Inflammatory macrophage (primary cell): ENCODE results near the gene GNB1L.
"Not testable (repeated sequence)": the region's sequence is repeated elsewhere in the genome, so short reads cannot be mapped to it uniquely, and the experiment has no call there.

Source experiments
- DNase-seq, 2 donors: peaks; one replicate each; pipeline ENCODE4 v3.0.0-alpha.2; 2020 to 2022

GNB1L gene

DNA sequence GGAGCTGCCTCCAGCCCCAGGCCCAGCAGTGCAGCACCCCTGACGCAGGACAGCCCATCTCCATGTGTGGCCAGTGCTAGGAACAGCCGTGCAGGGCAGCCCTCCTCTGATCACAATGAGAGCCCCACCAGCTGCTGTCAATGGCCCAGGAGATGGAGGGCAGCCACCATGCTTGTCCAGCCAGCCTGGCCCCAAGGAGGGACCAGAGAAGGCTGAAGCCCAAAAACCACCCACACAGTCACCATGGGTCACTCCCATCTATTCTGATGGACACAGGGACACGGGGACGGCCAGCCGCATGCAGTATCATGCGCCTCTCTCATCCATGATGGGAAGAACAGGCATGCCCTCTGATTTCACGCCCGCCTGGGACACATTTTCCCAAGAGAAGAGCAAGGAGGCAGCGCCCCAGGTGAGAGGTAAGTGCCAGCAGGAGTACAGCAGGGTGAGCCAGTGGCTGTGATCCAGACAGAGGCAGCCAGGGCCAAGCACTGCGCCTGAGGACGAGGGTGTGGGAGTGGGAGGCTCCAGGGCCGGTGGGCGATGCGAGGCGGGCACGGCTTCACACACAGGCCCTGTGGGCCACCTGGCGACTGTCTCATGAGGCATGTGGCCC lies 33.6 kb upstream of the GNB1L start:
- no peak for DNase-seq

DNA sequence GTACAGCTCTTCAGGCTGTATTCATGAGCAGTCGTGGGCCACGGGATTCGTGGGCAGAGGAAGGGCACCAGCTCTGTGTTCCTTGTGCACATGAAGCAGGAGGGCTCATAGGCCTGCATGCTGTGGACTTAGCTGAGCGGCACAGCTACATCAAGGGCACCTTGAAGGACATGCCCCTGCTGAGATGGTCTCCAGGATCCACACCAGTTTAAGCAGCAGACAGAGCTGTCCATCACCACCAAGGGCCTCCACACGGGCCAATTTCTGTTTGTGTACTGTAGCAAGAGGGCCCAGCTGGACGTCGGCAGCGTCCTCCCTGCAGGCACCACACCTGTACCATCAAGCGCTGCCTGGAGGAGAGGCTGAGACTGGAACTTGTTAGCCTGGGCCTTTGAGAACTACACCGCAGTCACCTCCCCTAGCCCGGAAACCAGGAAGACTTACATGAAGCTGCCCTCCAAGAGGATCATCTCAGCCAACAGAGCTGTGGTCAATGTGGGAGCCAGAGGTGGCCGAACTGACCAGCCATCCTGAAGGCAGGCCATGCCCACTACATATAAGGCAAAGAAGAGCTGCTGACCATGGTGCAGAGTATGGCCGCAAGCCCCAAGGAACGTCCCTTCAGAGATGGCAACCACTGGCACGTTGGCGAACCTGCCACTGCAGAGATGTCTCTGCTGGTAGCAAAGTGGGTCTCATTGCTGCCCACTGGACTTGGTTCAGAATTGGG lies 32.7 kb upstream of the GNB1L start:
- DNase-seq = no peak

DNA sequence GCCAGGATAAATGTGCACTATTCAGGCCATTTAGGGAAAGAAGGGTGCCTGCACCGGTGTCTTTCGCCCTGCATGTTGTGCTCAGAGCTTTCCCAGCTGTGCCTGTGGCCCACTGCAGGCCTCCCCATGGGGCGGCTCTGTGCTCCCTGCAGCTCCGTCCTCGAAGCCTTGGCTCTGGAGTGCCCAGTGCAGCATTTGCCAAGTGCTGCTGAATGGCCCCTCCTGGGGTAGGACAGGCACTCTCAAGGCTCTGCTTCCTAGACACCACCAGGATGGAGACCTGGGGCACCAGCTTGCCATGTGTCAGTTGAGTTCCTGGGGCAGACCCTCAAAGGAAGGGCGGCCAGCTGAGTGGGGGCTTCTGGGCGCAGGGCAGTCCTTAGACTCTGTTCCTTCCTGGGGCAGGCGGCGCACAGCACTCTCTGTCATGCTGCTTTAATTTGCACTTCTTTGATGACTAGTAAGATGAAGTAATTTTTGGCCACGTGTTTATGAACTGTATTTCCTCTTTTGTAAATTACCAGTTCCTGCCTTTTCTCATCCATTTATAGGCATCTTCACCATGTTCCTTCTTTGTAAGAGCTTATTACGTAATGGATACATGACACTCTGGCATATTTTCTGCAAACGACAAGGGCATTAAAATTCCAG lies 32.1 kb upstream of the GNB1L start:
- peak; percentile 84 to 98 for DNase-seq

- no peak for DNase-seq
Measured at GRCh38 chr22:19885841-19886592, 31.3 kb upstream of the GNB1L start.

DNA sequence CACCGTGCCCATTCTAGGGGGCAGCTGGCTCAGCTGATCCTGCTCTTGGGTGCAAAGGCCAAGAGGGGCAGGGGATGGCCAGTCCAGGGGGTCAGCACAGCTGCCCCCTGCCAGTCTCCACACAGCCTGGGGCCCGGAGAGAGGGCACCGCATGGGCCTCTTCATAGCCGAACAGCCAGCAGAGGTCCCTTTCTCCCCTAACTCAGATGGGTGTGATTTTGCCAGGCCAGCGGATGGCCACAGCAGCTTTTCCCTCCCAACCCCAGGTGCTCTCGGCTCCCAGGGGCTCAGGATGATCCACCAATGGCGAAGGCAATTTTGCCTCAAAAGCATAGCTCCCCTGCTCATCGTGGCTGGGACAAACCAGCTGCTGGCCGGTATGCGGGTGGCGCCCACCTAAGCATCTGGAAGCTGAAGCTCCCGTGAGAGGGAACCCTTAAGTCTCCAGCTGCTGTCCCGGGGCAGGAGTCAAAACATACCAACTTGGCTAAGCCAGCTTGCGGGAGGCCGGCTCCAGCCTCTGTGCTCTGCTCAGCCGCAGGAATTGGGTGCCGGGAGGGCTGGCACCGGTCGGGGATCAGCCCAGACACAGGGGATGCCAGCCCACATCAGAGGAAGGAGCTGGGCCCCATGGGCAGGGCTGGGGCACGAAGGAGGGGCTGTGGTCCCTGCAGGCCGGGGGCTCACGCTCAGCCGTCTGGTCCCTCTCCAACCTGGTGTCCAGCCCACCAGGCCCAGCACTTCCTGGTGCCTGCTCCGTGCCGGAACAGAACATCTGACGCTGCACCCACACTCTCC lies 30.5 kb upstream of the GNB1L start:
- DNase-seq = no peak

GRCh38 chr22:19884161-19884953 lies 29.7 kb upstream of the GNB1L start:
- no peak for DNase-seq

- DNase-seq = not testable (repeated sequence)
Measured at GRCh38 chr22:19883446-19883845, 28.8 kb upstream of the GNB1L start.

DNA sequence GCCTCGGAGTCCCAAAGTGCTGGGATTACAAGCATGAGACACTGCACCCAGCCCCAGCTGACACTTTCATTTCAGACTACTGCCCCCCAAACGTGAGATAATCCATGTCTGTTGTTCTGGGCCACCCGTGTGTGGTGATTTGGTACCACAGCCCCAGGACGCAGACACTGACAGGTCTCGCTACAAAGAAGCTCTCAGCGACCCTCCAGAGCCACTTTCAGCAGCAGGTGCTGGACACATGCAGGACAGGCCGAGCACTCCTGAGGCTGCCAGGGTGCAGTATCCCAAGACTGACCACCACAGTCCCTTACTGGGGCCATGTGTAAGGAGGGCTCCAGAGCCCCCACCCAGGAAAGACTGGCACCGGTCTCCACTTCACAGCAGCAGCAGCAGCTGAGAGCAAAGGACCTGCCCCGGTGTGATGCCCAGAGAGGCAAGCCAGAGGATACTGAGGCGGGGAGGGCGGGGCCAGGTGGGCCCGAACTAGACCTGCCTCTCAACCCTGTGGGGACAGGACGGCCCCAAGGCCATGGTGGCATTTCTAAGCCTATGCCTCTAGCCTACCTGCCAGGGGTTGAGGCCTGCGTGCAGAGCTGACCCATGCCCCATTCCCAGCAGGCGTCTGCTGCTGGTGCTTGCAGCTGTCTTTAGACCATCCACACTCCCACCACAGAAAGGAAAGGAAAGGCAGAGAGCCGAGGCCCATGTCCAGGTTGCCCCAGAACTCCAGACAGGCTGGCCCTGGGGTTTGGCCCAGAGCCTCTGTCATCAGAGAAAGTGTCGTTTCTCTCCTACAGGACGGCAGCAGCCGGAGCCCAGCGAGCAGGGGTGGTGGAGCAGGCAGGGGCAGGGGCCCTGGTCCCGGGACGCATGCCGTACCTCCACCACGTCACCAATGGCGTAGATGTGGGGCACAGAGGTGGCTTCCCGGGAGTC lies 28.0 kb upstream of the GNB1L start:
- no peak for DNase-seq

- DNase-seq = no peak
Measured at GRCh38 chr22:19880786-19881569, 26.3 kb upstream of the GNB1L start.

GRCh38 chr22:19879992-19880785 lies 25.5 kb upstream of the GNB1L start:
- no peak for DNase-seq

GRCh38 chr22:19879643-19879991 lies 24.9 kb upstream of the GNB1L start:
- DNase-seq = no peak

- DNase-seq = no peak
Measured at GRCh38 chr22:19879246-19879570, 24.5 kb upstream of the GNB1L start.

- no peak for DNase-seq
Measured at GRCh38 chr22:19878461-19879245, 24.0 kb upstream of the GNB1L start.

GRCh38 chr22:19877626-19878339 lies 23.1 kb upstream of the GNB1L start:
- no peak for DNase-seq

DNA sequence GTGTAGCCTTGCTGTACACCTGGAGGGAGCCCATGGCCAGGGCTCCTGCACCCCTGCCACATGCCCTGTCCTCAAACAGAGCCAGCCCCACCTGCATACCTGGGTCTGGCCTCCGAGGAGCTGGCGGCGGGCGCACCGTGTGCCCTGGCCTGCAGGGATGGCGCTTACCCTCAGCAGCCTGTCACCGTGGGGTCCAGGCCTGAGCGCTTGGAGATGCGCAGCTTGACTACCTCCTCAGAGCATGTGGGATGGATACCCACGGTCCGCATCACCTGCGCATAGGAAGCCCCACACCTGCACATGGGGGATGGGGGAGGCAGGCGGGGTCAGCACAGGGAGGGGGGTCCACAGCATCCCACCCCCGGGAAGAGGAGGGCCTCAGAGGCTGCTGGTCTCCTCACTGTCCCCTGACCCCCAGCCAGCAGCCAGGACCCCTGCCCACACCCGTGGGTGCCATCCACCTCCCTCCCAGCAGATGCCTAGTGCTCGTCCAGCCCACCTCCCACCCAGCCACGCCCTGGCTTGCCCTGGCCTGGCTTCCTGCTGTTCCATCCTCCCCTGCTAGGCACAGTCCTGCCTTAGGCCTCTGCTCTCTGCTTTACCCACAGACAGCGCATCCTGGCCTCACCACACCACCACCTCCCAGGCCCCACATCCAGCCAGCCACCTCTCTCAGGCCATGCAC lies 22.4 kb upstream of the GNB1L start:
- DNase-seq = no peak

DNA sequence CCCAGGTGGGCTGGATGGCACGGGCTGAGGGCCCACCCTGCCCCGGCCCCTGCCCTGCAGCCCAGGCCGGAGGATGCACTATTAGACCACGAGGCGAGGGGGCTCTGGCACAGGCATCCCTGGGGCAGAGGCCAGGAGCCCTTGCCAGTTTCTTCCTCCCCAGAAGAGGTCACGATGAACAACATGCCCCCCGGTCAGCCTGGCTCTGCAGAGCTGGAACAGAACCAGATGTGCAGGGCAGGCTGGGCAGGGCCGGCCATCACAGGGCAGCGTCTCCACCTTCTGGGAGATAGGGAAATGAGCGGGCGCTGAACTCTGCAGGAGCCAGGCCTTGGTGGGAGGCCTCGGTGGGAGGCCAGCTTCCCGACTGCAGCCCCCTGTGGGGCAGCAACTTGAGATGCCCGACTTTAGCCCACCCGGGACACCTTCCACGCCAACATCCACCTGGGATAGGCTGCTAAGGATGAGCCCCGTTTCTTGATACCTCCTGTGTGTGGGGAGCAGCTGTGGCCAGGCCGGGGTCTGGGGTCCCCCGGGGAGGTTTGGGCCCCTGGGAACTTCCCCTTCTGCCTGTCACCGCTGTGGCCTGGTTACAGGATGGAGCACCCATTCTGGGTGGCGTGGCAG lies 21.8 kb upstream of the GNB1L start:
- DNase-seq = no peak
